Astrocyte of the cerebellum (primary cell): ENCODE measurements around the gene GTF3C1.

Experiments
- DNase-seq: peaks from one replicate; pipeline ENCODE4 v3.0.0-alpha.2; 2011; ENCODE audit warnings: low read depth
- H3K4me3 ChIP-seq: 2 replicates; pipeline ENCODE4 v1.5.1; 2011; ENCODE audit warnings: mild to moderate bottlenecking, low read depth, low read length, moderate library complexity
- in situ Hi-C: cut with HindIII; loops from 2 replicates; pipeline ENCODE4 v1.10.0; 2017; ENCODE audit warnings: low sequenced_read_pairs
- TF ChIP-seq, protein P1 (sequence below): IDR thresholded peaks from 2 replicates; pipeline ENCODE4 v1.5.1; 2012; ENCODE audit warnings: low read length, low read depth, moderate library complexity, mild to moderate bottlenecking; ENCODE audit errors: missing control alignments

The GTF3C1 gene

DNA sequence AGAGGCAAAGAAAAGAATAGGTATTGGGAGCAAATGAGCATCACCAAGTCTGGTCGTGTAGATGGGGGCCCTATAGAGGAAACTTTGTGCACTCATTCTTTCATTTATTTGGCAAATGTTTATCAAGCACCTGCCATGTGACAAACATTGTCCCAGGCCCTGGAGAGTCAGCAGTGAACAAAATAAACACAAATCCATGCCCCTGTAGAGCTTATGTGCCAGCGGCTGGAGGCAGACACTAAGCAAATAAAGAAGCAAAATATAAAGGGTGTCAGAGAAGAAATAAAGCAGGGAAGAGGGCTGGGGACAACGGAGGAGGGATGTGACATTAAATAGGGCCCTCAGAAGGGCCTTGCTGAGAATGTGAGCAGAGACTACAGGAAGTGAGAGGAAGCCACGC, 45.8 kb upstream of the GTF3C1 start:
- in situ Hi-C loops, result no loop called here
- H3K4me3 ChIP-seq, result no peak overlapping the region
- TF ChIP-seq, protein P1, sequence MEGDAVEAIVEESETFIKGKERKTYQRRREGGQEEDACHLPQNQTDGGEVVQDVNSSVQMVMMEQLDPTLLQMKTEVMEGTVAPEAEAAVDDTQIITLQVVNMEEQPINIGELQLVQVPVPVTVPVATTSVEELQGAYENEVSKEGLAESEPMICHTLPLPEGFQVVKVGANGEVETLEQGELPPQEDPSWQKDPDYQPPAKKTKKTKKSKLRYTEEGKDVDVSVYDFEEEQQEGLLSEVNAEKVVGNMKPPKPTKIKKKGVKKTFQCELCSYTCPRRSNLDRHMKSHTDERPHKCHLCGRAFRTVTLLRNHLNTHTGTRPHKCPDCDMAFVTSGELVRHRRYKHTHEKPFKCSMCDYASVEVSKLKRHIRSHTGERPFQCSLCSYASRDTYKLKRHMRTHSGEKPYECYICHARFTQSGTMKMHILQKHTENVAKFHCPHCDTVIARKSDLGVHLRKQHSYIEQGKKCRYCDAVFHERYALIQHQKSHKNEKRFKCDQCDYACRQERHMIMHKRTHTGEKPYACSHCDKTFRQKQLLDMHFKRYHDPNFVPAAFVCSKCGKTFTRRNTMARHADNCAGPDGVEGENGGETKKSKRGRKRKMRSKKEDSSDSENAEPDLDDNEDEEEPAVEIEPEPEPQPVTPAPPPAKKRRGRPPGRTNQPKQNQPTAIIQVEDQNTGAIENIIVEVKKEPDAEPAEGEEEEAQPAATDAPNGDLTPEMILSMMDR, result no peak
- DNase-seq, result no peak

DNA sequence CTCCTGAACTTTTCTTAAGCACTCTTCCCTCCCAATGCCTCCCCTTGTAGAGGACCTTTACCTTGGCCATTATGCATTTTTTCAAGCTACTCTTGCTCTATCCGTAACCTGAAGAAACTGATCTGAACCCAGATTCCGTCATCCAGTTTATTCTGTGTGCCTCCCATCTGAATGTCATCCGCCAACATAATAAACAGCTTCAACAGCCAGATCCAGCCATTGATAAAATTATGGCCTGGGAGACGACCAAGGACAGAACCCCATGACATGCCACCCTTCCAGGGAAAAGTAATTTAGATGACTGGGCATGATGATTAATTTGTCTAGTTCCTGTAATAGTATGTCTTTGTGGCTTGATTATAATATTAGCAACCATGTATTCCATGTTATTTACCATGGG, 42.1 kb upstream of the GTF3C1 start:
- DNase-seq, result no peak
- TF ChIP-seq, protein P1, result no peak
- no peak overlapping the region for H3K4me3 ChIP-seq
- in situ Hi-C loops, result no loop called here

DNA sequence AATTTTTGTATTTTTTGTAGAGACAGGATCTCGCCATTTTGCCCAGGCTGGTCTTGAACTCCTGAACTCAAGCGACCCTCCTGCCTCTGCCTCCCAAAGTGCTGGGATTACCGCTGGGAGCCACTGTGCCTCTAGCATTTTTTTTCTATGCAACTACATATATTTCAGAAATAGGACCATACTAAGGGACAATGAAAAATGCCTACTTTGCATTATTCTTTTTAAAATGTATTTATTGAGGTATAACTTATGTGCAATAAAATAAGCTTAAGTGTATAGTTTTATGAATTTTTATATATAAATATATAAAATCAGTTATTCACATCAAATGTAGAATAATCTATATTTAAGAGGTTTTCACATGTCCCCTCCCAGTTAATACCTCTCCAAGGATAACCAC, 38.3 kb upstream of the GTF3C1 start:
- DNase-seq, result no peak
- in situ Hi-C loops, result no loop called here
- no peak overlapping the region for H3K4me3 ChIP-seq
- TF ChIP-seq, protein P1, result no peak

DNA sequence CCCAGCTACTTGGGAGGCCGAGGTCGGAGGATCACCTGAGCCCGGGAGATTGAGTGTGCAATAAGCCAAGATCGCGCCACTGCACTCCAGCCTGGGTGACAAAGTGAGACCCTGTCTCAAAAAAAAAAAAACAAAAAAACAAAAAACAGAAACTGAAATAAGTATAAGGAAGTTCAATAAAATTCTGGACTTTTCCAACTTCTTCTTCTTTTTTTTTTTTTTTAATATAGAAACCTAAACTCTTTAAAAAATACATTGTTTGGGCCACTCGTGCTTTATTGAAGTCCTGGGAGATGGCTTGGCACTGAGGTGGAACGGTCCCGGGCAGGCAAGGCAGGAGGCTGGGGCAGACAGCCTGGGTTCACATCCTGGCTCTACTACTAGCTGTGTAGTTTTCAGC, 37.0 kb upstream of the GTF3C1 start:
- in situ Hi-C loops, result no loop called here
- DNase-seq, result no peak
- H3K4me3 ChIP-seq, result no peak overlapping the region
- TF ChIP-seq, protein P1, result no peak

DNA sequence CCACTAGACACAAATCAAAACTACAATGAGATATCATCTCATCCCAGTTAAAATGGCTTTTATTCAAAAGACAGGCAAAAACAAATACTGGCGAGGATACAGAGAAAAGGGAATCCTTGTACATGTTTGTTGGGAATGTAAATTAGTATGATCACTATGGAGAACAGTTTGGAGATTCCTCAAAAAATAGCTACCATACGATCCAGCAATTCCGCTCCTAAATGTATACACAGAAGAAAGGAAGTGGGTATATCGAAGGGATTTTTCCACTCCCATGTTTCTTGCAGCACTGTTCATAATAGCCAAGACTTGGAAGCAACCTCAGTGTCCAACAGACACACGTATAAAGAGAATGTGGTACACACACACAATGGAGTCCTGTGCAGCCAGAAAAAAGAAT, 35.5 kb upstream of the GTF3C1 start:
- no peak overlapping the region for H3K4me3 ChIP-seq
- no peak for DNase-seq
- TF ChIP-seq, protein P1, result no peak
- in situ Hi-C loops, result no loop called here

DNA sequence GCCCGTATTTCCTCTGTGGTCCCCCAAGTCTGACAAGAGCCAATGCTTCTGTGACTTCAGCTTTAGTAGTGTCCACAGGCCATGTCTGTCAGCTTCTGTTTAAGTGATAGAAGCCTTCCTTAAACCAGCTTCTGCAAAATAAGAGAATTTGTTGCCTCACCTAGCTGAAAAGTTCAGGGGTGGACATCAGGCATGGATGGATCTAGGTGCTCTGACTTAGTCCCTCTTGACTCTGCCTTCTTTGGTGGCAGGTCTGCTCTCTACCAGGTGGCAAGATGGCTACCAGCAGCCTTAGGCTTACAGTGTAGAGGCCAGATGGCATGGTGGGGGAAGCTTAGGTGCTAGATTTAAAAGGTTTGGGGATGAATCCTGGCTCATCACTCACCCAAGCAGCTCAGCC, 33.9 kb upstream of the GTF3C1 start:
- H3K4me3 ChIP-seq, result no peak overlapping the region
- DNase-seq, result no peak
- in situ Hi-C loops, result no loop called here
- TF ChIP-seq, protein P1, result no peak

DNA sequence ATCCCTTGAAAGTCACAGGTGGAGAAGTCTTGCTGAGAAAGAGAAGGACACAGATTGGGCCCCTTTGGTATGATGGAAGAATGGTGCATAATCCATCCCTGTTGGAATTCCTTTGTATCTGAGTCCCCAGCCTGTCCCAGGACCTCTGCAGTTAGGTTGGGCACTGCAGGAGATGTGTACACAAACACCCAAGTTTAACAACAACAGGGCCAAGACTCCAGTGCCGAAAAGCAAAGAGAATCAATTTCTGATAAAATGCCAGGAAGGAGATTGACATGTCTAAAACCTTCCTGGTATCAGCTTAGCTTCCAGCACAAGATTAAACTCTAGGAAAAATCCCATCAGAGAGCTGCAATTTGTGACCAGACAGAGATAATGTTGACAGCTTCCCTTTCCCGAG, 33.2 kb upstream of the GTF3C1 start:
- TF ChIP-seq, protein P1, result no peak
- no peak overlapping the region for H3K4me3 ChIP-seq
- no peak for DNase-seq
- in situ Hi-C loops, result no loop called here
